NCI-H1694 (cell line): ENCODE results near the gene OR2B2.

Experiments
- DNase-seq: peaks from one replicate; lab custom pipeline; 2025; lab: John Stamatoyannopoulos, UW

OR2B2 gene

DNA sequence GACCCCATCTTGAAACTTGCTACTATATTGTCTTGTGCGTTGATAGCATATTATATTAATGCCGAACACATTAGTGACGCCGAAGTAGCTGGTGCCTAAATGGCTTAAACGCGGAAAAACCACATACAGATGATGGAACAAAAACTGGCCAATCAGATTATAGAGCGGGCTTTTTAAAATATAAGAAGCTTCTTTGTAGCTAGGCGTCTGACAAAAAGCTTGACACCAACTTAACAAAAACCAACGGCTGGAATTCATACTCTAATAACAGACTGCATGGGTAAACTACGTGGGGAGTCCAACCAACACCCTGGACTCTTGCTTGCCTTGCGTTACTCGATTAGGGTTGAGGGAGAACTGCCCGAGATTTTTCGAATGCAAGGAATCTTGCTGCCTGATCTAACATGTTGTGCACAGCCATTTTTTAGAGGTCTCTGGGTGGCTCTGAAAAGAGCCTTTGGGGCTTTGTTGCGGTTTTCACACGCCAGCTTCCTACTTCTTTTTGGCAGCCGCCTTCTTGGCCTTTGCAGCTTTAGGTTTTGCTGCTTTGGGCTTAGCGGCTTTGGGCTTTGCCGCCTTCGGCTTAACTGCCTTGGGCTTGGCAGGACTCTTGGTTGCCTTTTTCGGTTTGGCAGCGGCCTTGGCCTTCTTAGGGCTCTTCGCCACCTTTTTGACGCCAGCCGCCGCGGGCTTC, 45.7 kb downstream of the OR2B2 start:
- no peak for DNase-seq

DNA sequence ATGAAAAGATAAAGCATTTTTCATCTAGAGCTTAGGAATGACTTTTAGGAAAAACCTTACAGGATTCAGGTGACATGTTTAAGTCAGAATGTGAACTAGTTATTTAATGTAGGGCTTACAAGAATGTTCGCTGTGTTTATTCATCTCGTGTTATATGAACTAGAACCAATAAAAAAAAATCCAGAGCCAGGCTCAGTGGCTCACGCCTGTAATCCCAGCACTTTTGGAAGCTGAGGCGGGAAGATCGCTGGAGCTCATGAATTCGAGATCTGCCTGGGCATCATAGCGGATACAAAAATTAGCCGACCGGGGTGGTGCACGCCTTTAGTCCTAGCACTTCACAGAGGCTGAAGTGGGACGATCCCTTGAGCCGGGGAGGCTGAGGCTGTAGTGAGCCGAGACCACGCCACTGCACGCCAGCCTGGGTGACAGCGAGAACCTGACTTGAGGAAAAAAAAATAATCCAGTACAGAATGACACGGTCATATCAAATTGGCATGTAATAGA, 46.3 kb downstream of the OR2B2 start:
- DNase-seq = no peak

DNA sequence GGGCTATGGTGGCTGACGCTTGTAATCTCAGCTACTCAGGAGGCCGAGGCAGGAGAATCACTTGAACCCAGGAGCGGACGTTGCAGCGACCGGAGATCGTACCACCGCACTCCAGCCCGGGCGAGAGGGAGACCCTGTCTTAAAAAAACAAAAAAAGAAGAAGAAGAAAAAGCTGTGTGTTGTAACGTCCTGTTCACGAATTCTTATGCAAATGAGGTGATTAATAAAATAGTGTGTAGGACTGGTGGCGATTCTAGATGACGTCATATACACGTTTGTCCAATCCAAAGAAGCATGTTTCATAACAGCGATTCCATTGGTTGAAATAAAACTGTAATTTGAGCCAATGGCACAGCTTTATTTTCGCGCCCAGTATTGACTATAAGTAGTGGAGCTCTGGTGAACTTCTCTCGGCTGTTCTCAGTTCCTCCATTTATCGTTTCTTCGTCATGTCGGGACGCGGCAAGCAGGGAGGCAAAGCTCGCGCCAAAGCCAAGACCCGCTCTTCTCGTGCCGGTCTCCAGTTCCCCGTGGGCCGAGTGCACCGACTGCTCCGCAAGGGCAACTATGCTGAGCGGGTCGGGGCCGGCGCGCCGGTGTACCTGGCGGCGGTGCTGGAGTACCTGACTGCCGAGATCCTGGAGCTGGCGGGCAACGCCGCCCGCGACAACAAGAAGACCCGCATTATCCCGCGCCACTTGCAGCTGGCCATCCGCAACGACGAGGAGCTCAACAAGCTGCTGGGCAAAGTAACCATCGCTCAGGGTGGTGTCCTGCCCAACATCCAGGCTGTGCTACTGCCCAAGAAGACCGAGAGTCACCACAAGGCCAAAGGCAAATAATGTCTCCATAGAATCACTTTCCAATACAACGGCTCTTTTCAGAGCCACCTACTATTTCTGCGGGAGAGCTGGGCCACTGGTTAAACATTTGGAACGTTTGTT, 47.0 kb downstream of the OR2B2 start:
- peak; percentile 81 for DNase-seq

GRCh38 chr6:27863962-27864905, 48.0 kb downstream of the OR2B2 start:
- no peak for DNase-seq

DNA sequence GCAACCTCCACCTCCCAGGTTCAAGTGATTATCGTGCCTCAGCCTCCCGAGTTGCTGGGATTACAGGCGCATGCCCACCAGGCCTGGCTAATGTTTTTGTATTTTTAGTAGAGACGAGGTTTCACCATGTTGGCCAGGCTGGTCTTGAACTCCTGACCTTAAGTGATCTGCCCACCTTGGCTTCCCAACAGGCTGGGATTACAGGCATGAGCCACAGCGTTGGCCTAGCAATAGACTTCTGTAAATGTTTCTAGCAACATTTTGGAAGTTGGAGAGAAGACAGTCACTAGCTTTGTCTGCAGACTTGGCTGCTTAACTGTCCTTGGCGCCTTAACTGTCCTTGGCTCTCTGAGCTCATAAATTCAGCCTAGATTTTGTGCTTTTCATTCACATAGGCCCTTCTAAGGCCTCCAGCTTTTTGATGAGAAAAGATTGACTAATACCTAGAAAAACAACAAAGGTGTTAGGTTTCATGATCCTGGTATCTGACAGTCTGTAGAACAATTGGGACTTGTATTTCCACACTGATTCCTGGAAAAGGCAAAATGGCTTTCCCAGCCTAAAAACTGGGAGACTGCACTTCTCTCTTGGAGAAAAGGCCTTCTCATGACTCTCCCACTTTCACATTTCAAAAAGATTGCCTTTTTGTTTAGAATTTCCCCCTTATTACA, 49.7 kb downstream of the OR2B2 start:
- DNase-seq = no peak

DNA sequence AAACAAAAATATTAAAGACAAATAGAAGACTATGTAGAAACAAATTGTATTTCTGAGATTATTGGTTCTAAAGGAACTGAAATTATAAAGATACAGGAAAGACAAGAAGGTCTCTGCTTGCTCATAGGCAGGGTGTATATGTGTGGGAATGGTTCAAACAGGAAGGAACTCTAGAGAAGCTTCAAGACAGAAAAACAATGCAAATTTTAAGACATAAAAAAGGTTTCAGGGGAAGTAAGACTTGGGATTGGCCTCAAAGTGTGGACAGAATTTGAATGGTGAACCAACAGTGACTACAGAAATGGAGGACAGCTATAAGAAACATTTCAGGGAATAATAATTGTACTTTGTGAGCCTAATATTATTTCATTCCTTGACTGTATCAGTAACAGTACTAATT, 50.3 kb downstream of the OR2B2 start:
- DNase-seq = no peak

DNA sequence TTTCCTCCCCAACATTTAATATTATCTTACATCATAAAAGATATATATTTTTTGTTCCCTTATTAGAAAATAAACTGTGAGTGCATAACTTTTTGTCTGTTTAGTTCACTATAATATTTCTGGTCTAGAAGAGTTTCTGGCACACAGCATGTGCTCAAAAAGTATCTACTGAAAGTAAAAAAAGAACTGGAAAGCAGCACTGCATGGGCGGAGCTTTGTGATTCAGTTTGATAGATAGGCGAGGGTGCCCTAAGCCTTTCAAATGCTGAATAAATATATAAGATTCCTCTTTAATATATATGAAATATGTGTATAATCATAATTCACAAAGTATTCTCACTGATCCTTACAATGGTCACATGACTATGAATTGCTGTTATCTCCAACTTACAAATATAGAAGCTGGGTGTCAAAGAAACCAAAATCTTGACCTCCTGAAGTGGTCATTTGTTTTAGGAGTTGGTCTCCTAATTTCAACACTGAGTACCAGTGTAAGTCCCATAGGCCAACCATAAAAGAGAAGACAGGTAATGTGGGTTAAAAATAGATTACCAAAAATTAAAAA, 50.8 kb downstream of the OR2B2 start:
- DNase-seq = no peak
